ENCODE results near the gene CDC40.

- no peak for TF ChIP-seq CTCF (IDR thresholded peaks at IDR 0.05; ENCODE audit: insufficient read depth, low read length)
- no peak for TF ChIP-seq POLR2AphosphoS5 (IDR thresholded peaks at IDR 0.05; ENCODE audit: low read depth)
- TF ChIP-seq SPI1 (IDR thresholded peaks at IDR 0.05; ENCODE audit: borderline replicate concordance, low read depth): no peak
- TF ChIP-seq REST (IDR thresholded peaks at IDR 0.05; ENCODE audit: insufficient replicate concordance, low read depth): no peak
Observed at GRCh38 chr6:110211753-110212152, 31.5 kb downstream of the CDC40 start.

Data from HL-60 (cell line).